UCSD-AML1 (cell line): ENCODE results near the gene PDK2.
"Not testable (repeated sequence)": the region's sequence is repeated elsewhere in the genome, so short reads cannot be mapped to it uniquely, and the experiment has no call there.

ENCODE experiments used
- DNase-seq: peaks from one replicate; lab custom pipeline; 2025; ENCODE audit not compliant: unreplicated experiment; lab: John Stamatoyannopoulos, UW

The PDK2 gene

GRCh38 chr17:50058296-50058953 lies 36.7 kb upstream of the PDK2 start:
- DNase-seq = no peak

GRCh38 chr17:50059256-50059655 lies 35.9 kb upstream of the PDK2 start:
- no peak for DNase-seq

GRCh38 chr17:50059759-50060273 lies 35.3 kb upstream of the PDK2 start:
- no peak for DNase-seq

GRCh38 chr17:50060951-50061712 lies 34.0 kb upstream of the PDK2 start:
- no peak for DNase-seq

- DNase-seq = not testable (repeated sequence)
Observed at GRCh38 chr17:50061713-50062045, 33.5 kb upstream of the PDK2 start.

GRCh38 chr17:50062293-50063243 lies 32.6 kb upstream of the PDK2 start:
- no peak for DNase-seq

- no peak for DNase-seq
Observed at GRCh38 chr17:50063561-50064252, 31.4 kb upstream of the PDK2 start.

- DNase-seq = peak; percentile 72
Observed at GRCh38 chr17:50064253-50065001, 30.7 kb upstream of the PDK2 start.

- DNase-seq = no peak
Observed at GRCh38 chr17:50065056-50065455, 30.1 kb upstream of the PDK2 start.

- DNase-seq = no peak
Observed at GRCh38 chr17:50066995-50067394, 28.2 kb upstream of the PDK2 start.

- no peak for DNase-seq
Observed at GRCh38 chr17:50067996-50068395, 27.2 kb upstream of the PDK2 start.

- DNase-seq = no peak
Observed at GRCh38 chr17:50070908-50071680, 24.1 kb upstream of the PDK2 start.

- DNase-seq = no peak
Observed at GRCh38 chr17:50071692-50072091, 23.5 kb upstream of the PDK2 start.

- DNase-seq = no peak
Observed at GRCh38 chr17:50072130-50072529, 23.0 kb upstream of the PDK2 start.

- no peak for DNase-seq
Observed at GRCh38 chr17:50072925-50073324, 22.2 kb upstream of the PDK2 start.

GRCh38 chr17:50074227-50074626 lies 20.9 kb upstream of the PDK2 start:
- no peak for DNase-seq

GRCh38 chr17:50075446-50076032 lies 19.6 kb upstream of the PDK2 start:
- no peak for DNase-seq

- no peak for DNase-seq
Observed at GRCh38 chr17:50076221-50076590, 18.9 kb upstream of the PDK2 start.

GRCh38 chr17:50076591-50077235 lies 18.4 kb upstream of the PDK2 start:
- DNase-seq = no peak
